Psoas muscle (tissue), 8 donors: Measurements from ENCODE around the gene CFD. TPM values are rescaled to one million over a fixed set of nuclear protein-coding genes. Genes with fewer than 3 reads are reported as not detected.

ENCODE experiments used
- ATAC-seq, 4 donors: fragments of 200-7000 bp; cut with Tn5 transposase; one replicate each; pipeline ENCODE4 v1.9.1; 2020; ENCODE audit warnings: moderate library complexity in 3 of 4, mild to moderate bottlenecking in 2 of 4
- DNase-seq, 2 donors: peaks; one replicate each; pipeline ENCODE4 v3.0.0-alpha.2; 2020
- H3K27ac ChIP-seq: fragments of 200-600 bp; one replicate; pipeline ENCODE4 v1.8.0; 2022
- H3K27me3 ChIP-seq, 3 donors: fragments of 200-600 bp in 1 of 3; one replicate each; pipeline versions ENCODE4 v1.6.1 to v1.8.0; 2013 to 2022; ENCODE audit warnings: low read length in 2 of 3, mild to moderate bottlenecking in 2 of 3, moderate library complexity in 1 of 3; ENCODE audit not compliant: insufficient read depth in 3 of 3
- H3K36me3 ChIP-seq, 2 donors: fragments of 200-600 bp in 1 of 2; one replicate each; pipeline versions ENCODE4 v1.6.1 to v1.8.0; 2013 to 2022; ENCODE audit warnings: low read depth in 1 of 2, mild to moderate bottlenecking in 1 of 2, moderate library complexity in 1 of 2; ENCODE audit not compliant: insufficient read depth in 1 of 2
- H3K4me1 ChIP-seq: fragments of 200-600 bp; one replicate; pipeline ENCODE4 v1.8.0; 2022
- H3K4me3 ChIP-seq: fragments of 200-600 bp; one replicate; pipeline ENCODE4 v1.8.0; 2022; ENCODE audit warnings: mild to moderate bottlenecking
- H3K9me3 ChIP-seq: fragments of 200-600 bp; one replicate; pipeline ENCODE4 v1.8.0; 2022
- WGBS, 3 donors: extraction: QIAGEN DNeasy Blood & Tissue Kit; methylation state at CpG; one replicate each; pipeline versions ENCODE4 v1.1.6 to v1.1.7; 2013; 5-methylcytosine and 5-hydroxymethylcytosine counted together
- intact Hi-C, 2 donors: fragments of 100-400 bp; cut with DNase I; formaldehyde crosslinking; loops; one replicate each; pipeline versions ENCODE4 v1.11.0 to v1.14.2; 2022
- polyA plus RNA-seq, 3 donors: library from polyadenylated mRNA; stranded (reverse); fragments of 200-250 nt; gene quantifications; one replicate each; pipeline ENCODE4 v1.2.3, GENCODE V29; 2013
- total RNA-seq, 4 donors: library from RNA; stranded (reverse); fragmentation: NEBNext Ultra II Directional in 2 of 4; extraction: Animal tissue kit (Norgen Biotek cat#: 25700) in 2 of 4; gene quantifications; one replicate each; pipeline versions ENCODE4 v1.2.1 to v1.2.4, GENCODE V29; 2021 to 2023
- TF ChIP-seq, protein P1 (sequence below): fragments of 200-600 bp; IDR thresholded peaks from one replicate; pipeline ENCODE4 v1.8.0; 2022; ENCODE audit warnings: antibody characterized with exemption
- donor health status: healthy with polysubstance abuse.
- donor health status: DM: no; HTN: no; CAD: no; lungs with moderate emphysema.
- donor health status: Bipolar disorder and iron deficiency.
- donor health status: healthy.
- donor health status: DM: yes; HTN: yes; CAD: no.
- donor health status: DM: no; HTN: no; CAD: no.
- donor health status: DM: no; HTN: no; CAD: no.
- donor health status: DM: yes; HTN: yes; CAD: no.

The CFD gene
- total and polyA plus RNA-seq, 7 donors = 56.8 to 142 (median 79.9) TPM

DNA sequence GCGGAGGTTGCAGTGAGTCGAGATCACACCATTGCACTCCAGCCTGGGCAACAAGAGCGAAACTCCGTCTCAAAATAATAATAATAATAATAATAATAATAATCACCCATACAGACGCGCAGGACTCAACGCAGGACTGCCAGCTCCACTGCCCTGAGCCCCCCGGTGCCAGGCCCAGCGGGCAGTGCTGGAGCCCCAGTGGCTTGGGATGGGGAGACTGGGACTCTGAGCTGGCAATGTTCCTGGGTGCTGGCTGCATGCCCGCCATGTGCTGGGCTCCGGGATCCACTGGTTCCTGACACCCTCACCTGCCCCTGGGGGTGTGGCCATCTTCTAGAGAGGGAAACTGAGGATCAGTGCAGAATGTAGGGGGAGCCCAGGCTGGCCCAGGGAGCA is 32.2 kb upstream of the CFD start:
- Histone ChIP-seq H3K9me3 (no peaks in the 10 kb centered on the region), H3K27ac (no peak overlapping the region), H3K36me3 (no peaks in the 10 kb centered on the region), H3K4me1 (no peaks in the 10 kb centered on the region), H3K27me3 (peaks cover 0 to 70% (median 20%) of the 10 kb centered on the region in 3 donors), H3K4me3 (no peak overlapping the region)
- DNase-seq (no peak), ATAC-seq (no peak)
- TF ChIP-seq, protein P1, sequence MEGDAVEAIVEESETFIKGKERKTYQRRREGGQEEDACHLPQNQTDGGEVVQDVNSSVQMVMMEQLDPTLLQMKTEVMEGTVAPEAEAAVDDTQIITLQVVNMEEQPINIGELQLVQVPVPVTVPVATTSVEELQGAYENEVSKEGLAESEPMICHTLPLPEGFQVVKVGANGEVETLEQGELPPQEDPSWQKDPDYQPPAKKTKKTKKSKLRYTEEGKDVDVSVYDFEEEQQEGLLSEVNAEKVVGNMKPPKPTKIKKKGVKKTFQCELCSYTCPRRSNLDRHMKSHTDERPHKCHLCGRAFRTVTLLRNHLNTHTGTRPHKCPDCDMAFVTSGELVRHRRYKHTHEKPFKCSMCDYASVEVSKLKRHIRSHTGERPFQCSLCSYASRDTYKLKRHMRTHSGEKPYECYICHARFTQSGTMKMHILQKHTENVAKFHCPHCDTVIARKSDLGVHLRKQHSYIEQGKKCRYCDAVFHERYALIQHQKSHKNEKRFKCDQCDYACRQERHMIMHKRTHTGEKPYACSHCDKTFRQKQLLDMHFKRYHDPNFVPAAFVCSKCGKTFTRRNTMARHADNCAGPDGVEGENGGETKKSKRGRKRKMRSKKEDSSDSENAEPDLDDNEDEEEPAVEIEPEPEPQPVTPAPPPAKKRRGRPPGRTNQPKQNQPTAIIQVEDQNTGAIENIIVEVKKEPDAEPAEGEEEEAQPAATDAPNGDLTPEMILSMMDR = no peak
- intact Hi-C loops = no loop called here
- 84 to 86% (median 85%) methylated on average over 11 of the region's 11 CpGs for WGBS, 3 donors

DNA sequence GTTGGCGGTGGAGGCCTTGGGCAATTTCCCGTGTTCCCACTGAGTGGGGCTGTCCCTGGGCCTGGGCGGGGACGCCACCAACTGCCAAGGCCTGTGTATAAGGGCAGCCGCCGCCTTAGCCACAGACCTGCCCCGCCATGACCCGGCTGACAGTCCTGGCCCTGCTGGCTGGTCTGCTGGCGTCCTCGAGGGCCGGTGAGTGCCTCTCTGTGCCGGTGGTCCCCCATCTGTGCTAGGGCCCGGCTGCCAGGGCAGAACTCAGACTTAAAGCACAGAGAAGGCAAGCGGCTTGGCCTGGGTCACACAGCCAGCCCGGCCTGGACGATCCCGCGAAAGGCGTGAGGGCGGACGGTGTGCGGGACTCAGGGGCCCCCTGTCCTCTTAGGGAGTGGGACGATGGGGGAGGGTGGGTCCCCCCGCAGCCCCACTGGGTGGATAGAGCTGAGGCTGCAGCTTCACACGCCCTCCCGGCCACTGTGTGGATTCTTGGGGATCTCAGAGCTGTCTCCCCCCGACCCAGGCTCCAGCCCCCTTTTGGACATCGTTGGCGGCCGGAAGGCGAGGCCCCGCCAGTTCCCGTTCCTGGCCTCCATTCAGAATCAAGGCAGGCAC is 31.6 kb upstream of the CFD start, which contains the start of gene AZU1:
TSS of gene AZU1 (plus strand) at position 128 of the 612 bp plus-strand sequence. CDS start at position 138, 10 bp downstream.
- ATAC-seq (no peak), DNase-seq (peak in 1 of 2 donors; percentile 53)
- TF ChIP-seq, protein P1 = no peak
- WGBS, 3 donors = 59 to 62% (median 61%) methylated on average over 31 to 33 of the region's 33 CpGs
- peaks cover 0 to 68% (median 20%) of the 10 kb centered on the region in 3 donors for H3K27me3 ChIP-seq
- no peaks in the 10 kb centered on the region for H3K36me3 ChIP-seq
- H3K9me3 ChIP-seq = no peaks in the 10 kb centered on the region
- H3K27ac ChIP-seq = no peak within 1 kb of the TSS
- H3K4me1 ChIP-seq = no peaks in the 10 kb centered on the region
- intact Hi-C loops = no loop called here
- no peak within 1 kb of the TSS for H3K4me3 ChIP-seq

DNA sequence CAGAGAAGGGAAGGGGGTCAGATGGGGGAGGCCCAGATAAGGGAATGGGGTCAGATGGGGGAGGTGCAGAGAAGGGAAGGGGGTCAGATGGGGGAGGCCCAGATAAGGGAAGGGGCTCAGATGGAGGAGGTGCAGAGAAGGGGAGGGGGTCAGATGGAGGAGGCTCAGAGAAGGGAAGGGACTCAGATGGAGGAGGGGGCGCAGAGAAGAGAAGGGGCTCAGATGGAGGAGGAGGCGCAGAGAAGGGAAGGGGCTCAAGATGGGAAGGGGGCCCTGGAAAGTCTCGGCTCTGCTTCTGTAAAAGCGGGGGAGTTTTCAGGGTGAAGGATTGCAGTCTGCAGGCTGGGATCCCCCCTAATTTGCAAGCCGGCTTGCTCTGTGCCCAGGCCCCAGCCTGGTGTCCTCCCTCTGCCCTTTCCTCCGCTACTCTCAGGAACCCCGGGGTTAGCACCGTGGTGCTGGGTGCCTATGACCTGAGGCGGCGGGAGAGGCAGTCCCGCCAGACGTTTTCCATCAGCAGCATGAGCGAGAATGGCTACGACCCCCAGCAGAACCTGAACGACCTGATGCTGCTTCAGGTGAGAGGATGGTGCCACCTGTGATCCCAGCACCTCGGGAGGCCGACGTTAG is 30.2 kb upstream of the CFD start:
- DNase-seq (no peak), ATAC-seq (no peak)
- Histone ChIP-seq H3K36me3 (no peaks in the 10 kb centered on the region), H3K9me3 (no peaks in the 10 kb centered on the region), H3K4me3 (no peak overlapping the region), H3K4me1 (no peaks in the 10 kb centered on the region), H3K27ac (no peak overlapping the region), H3K27me3 (peaks cover 0 to 67% (median 15%) of the 10 kb centered on the region in 3 donors)
- 71 to 76% (median 72%) methylated on average over 18 of the region's 18 CpGs for WGBS, 3 donors
- intact Hi-C loops = no loop called here
- TF ChIP-seq, protein P1 = no peak

DNA sequence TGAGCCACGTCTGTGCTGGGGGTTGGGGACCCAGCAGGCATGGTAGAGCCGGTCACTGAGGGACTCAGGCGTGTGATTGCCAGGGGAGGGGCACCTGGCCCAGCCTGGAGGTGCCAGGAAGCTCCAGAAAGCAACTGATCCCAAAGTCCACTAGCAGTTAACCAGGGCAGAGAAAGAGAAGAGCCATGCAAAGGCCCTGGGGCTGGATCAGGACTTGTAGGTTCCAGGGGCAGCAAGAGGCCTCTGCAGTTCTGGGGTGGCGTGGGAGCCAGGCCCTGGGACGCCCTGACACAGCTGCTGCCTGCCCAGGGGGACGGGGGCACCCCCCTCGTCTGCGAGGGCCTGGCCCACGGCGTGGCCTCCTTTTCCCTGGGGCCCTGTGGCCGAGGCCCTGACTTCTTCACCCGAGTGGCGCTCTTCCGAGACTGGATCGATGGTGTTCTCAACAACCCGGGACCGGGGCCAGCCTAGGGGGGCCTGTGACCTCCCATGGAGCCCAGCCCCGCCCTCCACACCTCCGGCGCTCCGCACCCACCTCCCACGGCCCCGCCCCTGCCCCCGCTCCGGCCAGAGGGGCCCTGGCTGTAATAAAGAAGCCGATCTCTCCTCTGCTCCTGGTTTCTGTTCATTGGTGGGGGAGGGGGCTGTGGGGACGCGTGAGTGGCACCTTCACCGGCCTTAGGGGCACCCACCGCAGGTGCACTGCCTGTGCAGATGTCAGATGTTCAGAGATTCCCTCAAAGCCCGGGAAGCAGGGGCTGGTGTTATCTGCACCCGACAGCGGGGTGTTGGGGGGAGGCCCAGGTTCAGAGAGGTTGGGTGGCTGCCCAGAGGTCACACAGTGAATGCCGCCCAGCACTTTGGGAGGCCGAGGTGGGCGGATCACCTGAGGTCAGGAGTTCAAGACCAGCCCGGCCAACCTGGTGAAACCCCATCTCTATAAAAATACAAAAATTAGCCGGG is 27.8 kb upstream of the CFD start:
- Histone ChIP-seq H3K9me3 (no peaks in the 10 kb centered on the region), H3K27me3 (peaks cover 0 to 74% (median 19%) of the 10 kb centered on the region in 3 donors), H3K4me3 (no peak overlapping the region), H3K36me3 (no peaks in the 10 kb centered on the region), H3K4me1 (no peaks in the 10 kb centered on the region), H3K27ac (no peak overlapping the region)
- TF ChIP-seq, protein P1 = no peak
- DNase-seq (no peak), ATAC-seq (no peak)
- intact Hi-C loops = no loop called here
- WGBS, 3 donors = 39 to 48% (median 43%) methylated on average over 32 to 38 of the region's 38 CpGs
